Measurements from ENCODE around the gene ITIH5. TPM values are rescaled to one million over a fixed set of nuclear protein-coding genes. Genes with fewer than 3 reads are reported as not detected.

Gene ITIH5
- total and polyA plus RNA-seq, 7 donors: 0.60 to 126 (median 48.2) TPM

DNA sequence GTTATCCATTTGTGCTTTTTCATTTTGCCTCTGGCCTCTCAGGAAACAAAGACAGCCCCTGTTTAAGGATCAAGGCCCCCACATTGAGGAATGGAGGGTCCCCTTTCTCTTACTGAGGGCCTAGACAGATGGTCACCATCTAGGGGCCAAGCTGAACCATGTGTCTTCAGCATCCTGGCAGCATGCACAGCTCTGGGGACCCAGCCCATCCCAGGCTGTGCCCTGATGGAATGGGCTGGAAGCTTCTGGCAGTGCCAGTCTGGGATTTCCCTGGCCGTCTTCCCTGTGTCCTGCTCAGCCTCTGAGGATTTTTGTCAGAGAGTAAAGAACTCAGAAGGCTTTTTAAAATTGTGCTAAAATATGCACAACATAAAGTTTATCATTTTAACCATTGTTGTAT is 116.8 kb downstream of the ITIH5 start:
- H3K27me3 ChIP-seq: no peaks in the 10 kb centered on the region
- DNase-seq: no peak
- no peaks in the 10 kb centered on the region for H3K9me3 ChIP-seq
- H3K27ac ChIP-seq: peak overlapping the region in 3 of 4 donors; percentile 75 to 87 (median 79)
- intact Hi-C loops (cut with DNase I): no loop called here
- TF ChIP-seq POLR2A (IDR thresholded peaks at IDR 0.05) (no peak), EP300 (IDR thresholded peaks at IDR 0.05) (no peak), POLR2AphosphoS5 (IDR thresholded peaks at IDR 0.05) (no peak)
- TF ChIP-seq, protein P1, sequence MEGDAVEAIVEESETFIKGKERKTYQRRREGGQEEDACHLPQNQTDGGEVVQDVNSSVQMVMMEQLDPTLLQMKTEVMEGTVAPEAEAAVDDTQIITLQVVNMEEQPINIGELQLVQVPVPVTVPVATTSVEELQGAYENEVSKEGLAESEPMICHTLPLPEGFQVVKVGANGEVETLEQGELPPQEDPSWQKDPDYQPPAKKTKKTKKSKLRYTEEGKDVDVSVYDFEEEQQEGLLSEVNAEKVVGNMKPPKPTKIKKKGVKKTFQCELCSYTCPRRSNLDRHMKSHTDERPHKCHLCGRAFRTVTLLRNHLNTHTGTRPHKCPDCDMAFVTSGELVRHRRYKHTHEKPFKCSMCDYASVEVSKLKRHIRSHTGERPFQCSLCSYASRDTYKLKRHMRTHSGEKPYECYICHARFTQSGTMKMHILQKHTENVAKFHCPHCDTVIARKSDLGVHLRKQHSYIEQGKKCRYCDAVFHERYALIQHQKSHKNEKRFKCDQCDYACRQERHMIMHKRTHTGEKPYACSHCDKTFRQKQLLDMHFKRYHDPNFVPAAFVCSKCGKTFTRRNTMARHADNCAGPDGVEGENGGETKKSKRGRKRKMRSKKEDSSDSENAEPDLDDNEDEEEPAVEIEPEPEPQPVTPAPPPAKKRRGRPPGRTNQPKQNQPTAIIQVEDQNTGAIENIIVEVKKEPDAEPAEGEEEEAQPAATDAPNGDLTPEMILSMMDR (IDR thresholded peaks at IDR 0.05): no peak
- no peak overlapping the region for H3K4me3 ChIP-seq
- H3K4me1 ChIP-seq: peaks cover 0 to 67% (median 54%) of the 10 kb centered on the region in 4 donors
- WGBS, 2 donors: 55 to 85% methylated on average over 1 of the region's 1 CpG
- no peaks in the 10 kb centered on the region for H3K36me3 ChIP-seq

DNA sequence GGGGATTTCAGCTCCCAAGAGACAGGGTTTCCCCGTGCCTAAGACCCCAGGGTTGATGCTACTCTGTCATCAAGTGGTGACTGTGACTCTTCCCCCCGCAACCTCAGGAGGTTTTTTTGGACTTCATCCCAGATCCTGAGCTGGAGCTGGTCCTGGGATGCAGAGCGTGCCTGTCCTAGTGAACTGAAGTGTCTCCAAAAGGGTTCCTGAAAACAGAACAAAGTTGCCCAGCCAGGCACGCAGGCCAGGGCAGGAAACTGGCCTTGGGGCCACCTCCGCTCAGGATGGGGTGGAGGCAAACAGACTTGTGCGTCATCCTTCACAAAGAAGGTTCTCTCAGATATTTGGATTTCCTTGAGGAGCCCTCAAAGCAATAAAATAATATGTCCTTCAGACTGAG is 118.9 kb downstream of the ITIH5 start:
- TF ChIP-seq EP300 (IDR thresholded peaks at IDR 0.05) (peak in 1 of 4 donors; percentile 66), POLR2AphosphoS5 (IDR thresholded peaks at IDR 0.05) (peak; percentile 12 to 66 (median 33)), POLR2A (IDR thresholded peaks at IDR 0.05) (no peak)
- TF ChIP-seq, protein P1 (IDR thresholded peaks at IDR 0.05): no peak
- DNase-seq: peak; percentile 79
- Histone ChIP-seq H3K36me3 (no peaks in the 10 kb centered on the region), H3K4me1 (peaks cover 0 to 74% (median 62%) of the 10 kb centered on the region in 4 donors), H3K9me3 (no peaks in the 10 kb centered on the region), H3K27ac (peak overlapping the region; percentile 22 to 87 (median 72)), H3K4me3 (no peak overlapping the region), H3K27me3 (no peaks in the 10 kb centered on the region)
- intact Hi-C loops (cut with DNase I): no loop called here
- WGBS, 2 donors: 77 to 81% methylated on average over 6 of the region's 6 CpGs

DNA sequence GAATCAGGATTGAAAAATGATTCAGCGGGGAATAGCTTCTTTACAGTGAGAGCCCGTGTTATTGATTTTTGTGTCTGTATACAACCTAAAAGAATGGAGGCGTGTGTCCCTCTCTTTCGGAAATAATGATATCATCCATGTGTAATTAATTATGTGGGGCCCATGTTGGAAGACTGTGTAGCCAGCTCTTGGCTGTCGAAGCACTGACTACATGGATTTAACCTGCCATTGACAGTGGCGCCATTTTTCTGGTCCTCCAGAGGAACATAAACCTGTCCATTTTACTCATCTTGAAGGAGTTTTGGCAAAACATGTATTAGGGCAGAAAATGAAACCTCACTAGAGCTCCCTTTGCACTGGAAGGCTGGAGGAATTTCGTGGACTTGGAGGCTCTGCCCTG is 119.6 kb downstream of the ITIH5 start:
- peak overlapping the region; percentile 22 to 87 (median 72) for H3K27ac ChIP-seq
- no peak overlapping the region for H3K4me3 ChIP-seq
- no peaks in the 10 kb centered on the region for H3K9me3 ChIP-seq
- H3K36me3 ChIP-seq: no peaks in the 10 kb centered on the region
- no peaks in the 10 kb centered on the region for H3K27me3 ChIP-seq
- TF ChIP-seq, protein P1 (IDR thresholded peaks at IDR 0.05): no peak
- TF ChIP-seq POLR2A (IDR thresholded peaks at IDR 0.05) (no peak), POLR2AphosphoS5 (IDR thresholded peaks at IDR 0.05) (no peak), EP300 (IDR thresholded peaks at IDR 0.05) (no peak)
- peaks cover 0 to 75% (median 59%) of the 10 kb centered on the region in 4 donors for H3K4me1 ChIP-seq
- intact Hi-C loops (cut with DNase I): no loop called here
- 80 to 87% methylated on average over 7 of the region's 7 CpGs for WGBS, 2 donors
- DNase-seq: no peak

DNA sequence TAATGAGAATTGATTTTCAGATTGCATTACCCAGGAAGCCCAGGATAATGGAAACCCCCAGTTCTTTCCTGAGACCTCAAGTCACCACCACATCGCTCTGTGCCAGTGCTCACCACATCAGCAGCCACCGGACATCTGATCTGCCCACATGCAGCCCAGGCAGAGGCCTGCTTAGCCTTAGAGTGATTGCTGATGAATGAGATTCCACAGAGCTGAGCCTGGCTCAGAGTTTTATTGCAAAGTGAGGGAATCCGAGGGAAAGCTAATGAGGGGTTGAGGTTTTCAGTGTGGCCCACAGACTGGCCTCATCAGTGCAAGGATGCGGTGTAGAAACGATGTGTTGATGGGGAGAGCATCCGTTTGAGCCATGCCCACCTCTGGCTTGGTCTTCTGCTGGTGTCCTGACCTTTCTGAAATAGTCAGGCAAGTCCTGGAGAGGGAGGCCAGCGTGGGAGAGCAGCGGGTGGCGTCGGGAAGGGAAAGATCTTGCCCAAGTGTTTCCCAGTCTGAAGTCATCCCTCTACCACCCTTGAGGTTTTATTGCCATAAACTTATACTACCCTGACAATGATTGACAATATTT is 120.3 kb downstream of the ITIH5 start:
- peak; percentile 81 for DNase-seq
- Histone ChIP-seq H3K4me1 (peaks cover 0 to 75% (median 58%) of the 10 kb centered on the region in 4 donors), H3K27ac (peak overlapping the region; percentile 25 to 87 (median 72)), H3K36me3 (no peaks in the 10 kb centered on the region), H3K4me3 (no peak overlapping the region), H3K27me3 (no peaks in the 10 kb centered on the region), H3K9me3 (no peaks in the 10 kb centered on the region)
- TF ChIP-seq, protein P1 (IDR thresholded peaks at IDR 0.05): no peak
- TF ChIP-seq POLR2A (IDR thresholded peaks at IDR 0.05) (no peak), EP300 (IDR thresholded peaks at IDR 0.05) (peak in 1 of 4 donors; percentile 79), POLR2AphosphoS5 (IDR thresholded peaks at IDR 0.05) (peak; percentile 64 to 95 (median 82))
- intact Hi-C loops (cut with DNase I): no loop called here
- 60 to 72% methylated on average over 10 of the region's 10 CpGs for WGBS, 2 donors
